Activated CD4-positive, CD25-positive, alpha-beta regulatory T cell treated with anti-CD3 and anti-CD28 coated beads, Interleukin-2, amount 50 U/mL, for 72 hours (primary cell): ENCODE measurements around the gene IFIT2.
"Not testable (repeated sequence)": the region's sequence is repeated elsewhere in the genome, so short reads cannot be mapped to it uniquely, and the experiment has no call there.

Experiments
- DNase-seq: peaks from one replicate; pipeline ENCODE4 v3.0.0; 2021

IFIT2 gene

GRCh38 chr10:89343089-89343767 lies 41.4 kb downstream of the IFIT2 start:
- DNase-seq, result no peak

GRCh38 chr10:89344156-89344555 lies 42.3 kb downstream of the IFIT2 start:
- DNase-seq, result no peak

- no peak for DNase-seq
These were observed 43.6 kb downstream of the IFIT2 start for GRCh38 chr10:89345367-89346000.

- DNase-seq, result no peak
These were observed 44.8 kb downstream of the IFIT2 start for GRCh38 chr10:89346405-89347254.

- no peak for DNase-seq
These were observed 46.0 kb downstream of the IFIT2 start for GRCh38 chr10:89347701-89348457.

GRCh38 chr10:89348481-89348880 lies 46.6 kb downstream of the IFIT2 start:
- no peak for DNase-seq

GRCh38 chr10:89348975-89349374 lies 47.1 kb downstream of the IFIT2 start:
- no peak for DNase-seq

GRCh38 chr10:89350631-89351315 lies 48.9 kb downstream of the IFIT2 start:
- DNase-seq, result not testable (repeated sequence)

- DNase-seq, result no peak
These were observed 49.5 kb downstream of the IFIT2 start for GRCh38 chr10:89351412-89351779.

- DNase-seq, result no peak
These were observed 50.1 kb downstream of the IFIT2 start for GRCh38 chr10:89351780-89352597.

GRCh38 chr10:89352802-89353201 lies 51.0 kb downstream of the IFIT2 start:
- DNase-seq, result no peak

GRCh38 chr10:89355394-89355931 lies 53.6 kb downstream of the IFIT2 start:
- no peak for DNase-seq

GRCh38 chr10:89357096-89357495 lies 55.2 kb downstream of the IFIT2 start:
- no peak for DNase-seq

GRCh38 chr10:89357975-89358374 lies 56.1 kb downstream of the IFIT2 start:
- DNase-seq, result no peak
